ENCODE measurements around the gene EFCAB9.

EFCAB9 gene

GRCh38 chr5:172193872-172194271 lies at the start of gene EFCAB9:
EFCAB9 (plus strand) TSS chr5:172194172; CDS start chr5:172194173, 1 bp downstream.
- Histone ChIP-seq H3K4me3 (no peak within 1 kb of the TSS), H3K27me3 (no peaks in the 10 kb centered on the region), H3K9me3 (no peaks in the 10 kb centered on the region), H3K4me1 (no peaks in the 10 kb centered on the region), H3K27ac (no peak within 1 kb of the TSS), H3K36me3 (no peaks in the 10 kb centered on the region)
- intact Hi-C loops (cut with DNase I; ENCODE audit: low total_unique reads): loop anchor here (5.0 kb wide), 1 partner anchor 802 kb away; no protein-coding TSS in a partner anchor
- TF ChIP-seq CTCF (IDR thresholded peaks at IDR 0.05): no peak
- DNase-seq: no peak

GRCh38 chr5:172144291-172144815 lies 49.6 kb upstream of the EFCAB9 start:
- no peak overlapping the region for H3K4me3 ChIP-seq
- intact Hi-C loops (cut with DNase I; ENCODE audit: low total_unique reads): no loop called here
- TF ChIP-seq CTCF (IDR thresholded peaks at IDR 0.05): no peak
- H3K27ac ChIP-seq: no peak overlapping the region
- no peaks in the 10 kb centered on the region for H3K27me3 ChIP-seq
- DNase-seq: no peak
- no peaks in the 10 kb centered on the region for H3K4me1 ChIP-seq
- no peaks in the 10 kb centered on the region for H3K9me3 ChIP-seq
- no peaks in the 10 kb centered on the region for H3K36me3 ChIP-seq

- no peak overlapping the region for H3K27ac ChIP-seq
Measured at GRCh38 chr5:172144931-172145869, 48.8 kb upstream of the EFCAB9 start.

GRCh38 chr5:172145870-172146747 lies 47.9 kb upstream of the EFCAB9 start:
- H3K4me1 ChIP-seq: no peaks in the 10 kb centered on the region
- H3K4me3 ChIP-seq: no peak overlapping the region
- H3K27ac ChIP-seq: no peak overlapping the region
- DNase-seq: no peak
- intact Hi-C loops (cut with DNase I; ENCODE audit: low total_unique reads): no loop called here
- H3K9me3 ChIP-seq: no peaks in the 10 kb centered on the region
- no peaks in the 10 kb centered on the region for H3K36me3 ChIP-seq
- no peaks in the 10 kb centered on the region for H3K27me3 ChIP-seq
- TF ChIP-seq CTCF (IDR thresholded peaks at IDR 0.05): no peak

More at GRCh38 chr5:172144931-172145869, 48.8 kb upstream of the EFCAB9 start:
- DNase-seq: no peak
- intact Hi-C loops (cut with DNase I; ENCODE audit: low total_unique reads): no loop called here
- no peaks in the 10 kb centered on the region for H3K36me3 ChIP-seq
- H3K9me3 ChIP-seq: no peaks in the 10 kb centered on the region
- TF ChIP-seq CTCF (IDR thresholded peaks at IDR 0.05): no peak
- H3K4me1 ChIP-seq: no peaks in the 10 kb centered on the region
- no peaks in the 10 kb centered on the region for H3K27me3 ChIP-seq
- no peak overlapping the region for H3K4me3 ChIP-seq

GRCh38 chr5:172146748-172147092 lies 47.3 kb upstream of the EFCAB9 start:
- Histone ChIP-seq H3K4me3 (no peak overlapping the region), H3K36me3 (peaks cover 0 to 3% (median 0%) of the 10 kb centered on the region in 3 donors)
- TF ChIP-seq CTCF (IDR thresholded peaks at IDR 0.05): no peak

More at GRCh38 chr5:172146748-172147092, 47.3 kb upstream of the EFCAB9 start:
- Histone ChIP-seq H3K9me3 (no peaks in the 10 kb centered on the region), H3K4me1 (no peaks in the 10 kb centered on the region), H3K27ac (no peak overlapping the region), H3K27me3 (no peaks in the 10 kb centered on the region)
- DNase-seq: no peak
- intact Hi-C loops (cut with DNase I; ENCODE audit: low total_unique reads): no loop called here
